Activated naive CD4-positive, alpha-beta T cell treated with anti-CD3 and anti-CD28 coated beads, Interleukin-2, amount 10 ng/mL, durations not matched to agents 7 days and 5 days (primary cell): ENCODE data around the gene MAPKAPK2.

Experiments used
- CTCF ChIA-PET: fragments of 350-600 bp; sonication (Branson Sonifier 250); formaldehyde crosslinking; loops from one replicate; lab custom pipeline; 2021; ENCODE audit warnings: antibody characterized with exemption; lab: Charles Lee
- DNase-seq: peaks from one replicate; pipeline ENCODE4 v3.0.0-alpha.2; 2020
- H3K27ac Mint-ChIP-seq: one replicate; pipeline ENCODE4 v1.8.0; 2021; ENCODE audit warnings: mild to moderate bottlenecking, moderate library complexity, mixed read lengths
- H3K27me3 Mint-ChIP-seq: one replicate; pipeline ENCODE4 v1.8.0; 2021; ENCODE audit warnings: mild to moderate bottlenecking, mixed read lengths
- H3K36me3 Mint-ChIP-seq: one replicate; pipeline ENCODE4 v1.8.0; 2021; ENCODE audit warnings: mixed read lengths
- H3K4me1 Mint-ChIP-seq: one replicate; pipeline ENCODE4 v1.8.0; 2021; ENCODE audit warnings: mixed read lengths
- H3K4me3 Mint-ChIP-seq: one replicate; pipeline ENCODE4 v1.8.0; 2021; ENCODE audit warnings: mild to moderate bottlenecking, moderate library complexity, mixed read lengths
- H3K9me3 Mint-ChIP-seq: one replicate; pipeline ENCODE4 v1.8.0; 2021; ENCODE audit warnings: mixed read lengths

The MAPKAPK2 gene

GRCh38 chr1:206729507-206729906 lies 44.8 kb downstream of the MAPKAPK2 start:
- no peak for DNase-seq
- Mint-ChIP-seq H3K9me3 (no peaks in the 10 kb centered on the region), H3K27me3 (no peaks in the 10 kb centered on the region), H3K27ac (no peak overlapping the region), H3K4me1 (peaks cover 27% of the 10 kb centered on the region), H3K36me3 (peaks cover 31% of the 10 kb centered on the region), H3K4me3 (no peak overlapping the region)
- CTCF ChIA-PET, result interaction anchor here (0.5 to 14.7 kb wide), 7 partner anchors 41 to 252 kb away, joined by 3 to 361 read pairs (median 3); no protein-coding TSS in a partner anchor

GRCh38 chr1:206732508-206732907 lies 47.8 kb downstream of the MAPKAPK2 start:
- Mint-ChIP-seq H3K27ac (no peak overlapping the region), H3K36me3 (peaks cover 42% of the 10 kb centered on the region), H3K9me3 (no peaks in the 10 kb centered on the region), H3K4me3 (no peak overlapping the region), H3K4me1 (peaks cover 40% of the 10 kb centered on the region), H3K27me3 (no peaks in the 10 kb centered on the region)
- CTCF ChIA-PET, result interaction anchor here (6.5 to 14.7 kb wide), 3 partner anchors 74 to 249 kb away, joined by 59 to 361 read pairs (median 233); no protein-coding TSS in a partner anchor
- DNase-seq, result no peak

- H3K9me3 Mint-ChIP-seq, result no peaks in the 10 kb centered on the region
- CTCF ChIA-PET, result interaction anchor here (2.4 to 14.7 kb wide), 7 partner anchors 27 to 249 kb away, joined by 13 to 361 read pairs (median 24); partner anchors contain the start of gene IL19
- H3K4me3 Mint-ChIP-seq, result no peak overlapping the region
- H3K27me3 Mint-ChIP-seq, result peaks cover 2% of the 10 kb centered on the region
- DNase-seq, result no peak
- H3K27ac Mint-ChIP-seq, result no peak overlapping the region
- H3K4me1 Mint-ChIP-seq, result peaks cover 45% of the 10 kb centered on the region
- peaks cover 42% of the 10 kb centered on the region for H3K36me3 Mint-ChIP-seq
These were observed 48.3 kb downstream of the MAPKAPK2 start for GRCh38 chr1:206732992-206733391.

GRCh38 chr1:206734499-206735142 lies 49.9 kb downstream of the MAPKAPK2 start:
- H3K27ac Mint-ChIP-seq, result peak overlapping the region; percentile 14
- H3K9me3 Mint-ChIP-seq, result no peaks in the 10 kb centered on the region
- no peak overlapping the region for H3K4me3 Mint-ChIP-seq

GRCh38 chr1:206735553-206736031 lies 50.9 kb downstream of the MAPKAPK2 start:
- peaks cover 41% of the 10 kb centered on the region for H3K36me3 Mint-ChIP-seq

More at GRCh38 chr1:206734499-206735142, 49.9 kb downstream of the MAPKAPK2 start:
- Mint-ChIP-seq H3K4me1 (peaks cover 61% of the 10 kb centered on the region), H3K36me3 (peaks cover 46% of the 10 kb centered on the region), H3K27me3 (peaks cover 8% of the 10 kb centered on the region)
- CTCF ChIA-PET, result interaction anchor here (0.6 to 14.7 kb wide), 42 partner anchors 9 to 247 kb away, joined by 3 to 361 read pairs (median 6); partner anchors contain the start of genes IL19 and IL20
- DNase-seq, result peak; percentile 87

GRCh38 chr1:206736878-206737728 lies 52.4 kb downstream of the MAPKAPK2 start:
- H3K36me3 Mint-ChIP-seq, result peaks cover 34% of the 10 kb centered on the region

More at GRCh38 chr1:206735553-206736031, 50.9 kb downstream of the MAPKAPK2 start:
- CTCF ChIA-PET, result interaction anchor here (0.9 to 14.7 kb wide), 31 partner anchors 8 to 246 kb away, joined by 3 to 361 read pairs (median 6); no protein-coding TSS in a partner anchor
- Mint-ChIP-seq H3K9me3 (no peaks in the 10 kb centered on the region), H3K27me3 (peaks cover 11% of the 10 kb centered on the region), H3K4me3 (no peak overlapping the region), H3K4me1 (peaks cover 66% of the 10 kb centered on the region), H3K27ac (no peak overlapping the region)
- no peak for DNase-seq

GRCh38 chr1:206737729-206738201 lies 53.1 kb downstream of the MAPKAPK2 start:
- no peaks in the 10 kb centered on the region for H3K9me3 Mint-ChIP-seq
- peaks cover 65% of the 10 kb centered on the region for H3K4me1 Mint-ChIP-seq
- H3K4me3 Mint-ChIP-seq, result no peak overlapping the region
- peaks cover 21% of the 10 kb centered on the region for H3K27me3 Mint-ChIP-seq
- peaks cover 30% of the 10 kb centered on the region for H3K36me3 Mint-ChIP-seq
- peak overlapping the region; percentile 77 for H3K27ac Mint-ChIP-seq
- DNase-seq, result peak; percentile 57
- CTCF ChIA-PET, result interaction anchor here (0.7 to 14.7 kb wide), 11 partner anchors 12 to 244 kb away, joined by 3 to 361 read pairs (median 8); no protein-coding TSS in a partner anchor

More at GRCh38 chr1:206736878-206737728, 52.4 kb downstream of the MAPKAPK2 start:
- Mint-ChIP-seq H3K9me3 (no peaks in the 10 kb centered on the region), H3K27me3 (peaks cover 16% of the 10 kb centered on the region), H3K4me3 (no peak overlapping the region), H3K4me1 (peaks cover 65% of the 10 kb centered on the region), H3K27ac (peak overlapping the region; percentile 77)
- DNase-seq, result peak; percentile 52
- CTCF ChIA-PET, result interaction anchor here (1.0 to 14.7 kb wide), 12 partner anchors 8 to 244 kb away, joined by 3 to 361 read pairs (median 8); no protein-coding TSS in a partner anchor

GRCh38 chr1:206738370-206739366 lies 54.0 kb downstream of the MAPKAPK2 start:
- no peak overlapping the region for H3K4me3 Mint-ChIP-seq
- CTCF ChIA-PET, result interaction anchor here (0.7 to 14.7 kb wide), 18 partner anchors 13 to 311 kb away, joined by 3 to 361 read pairs (median 6); no protein-coding TSS in a partner anchor

GRCh38 chr1:206739411-206740076 lies 54.8 kb downstream of the MAPKAPK2 start:
- peak; percentile 35 for DNase-seq
- CTCF ChIA-PET, result interaction anchor here (0.7 to 1.4 kb wide), 18 partner anchors 13 to 310 kb away, joined by 3 to 18 read pairs (median 4); no protein-coding TSS in a partner anchor
- no peaks in the 10 kb centered on the region for H3K9me3 Mint-ChIP-seq
- peaks cover 34% of the 10 kb centered on the region for H3K27me3 Mint-ChIP-seq
- no peak overlapping the region for H3K4me3 Mint-ChIP-seq
- H3K4me1 Mint-ChIP-seq, result peaks cover 65% of the 10 kb centered on the region
- H3K36me3 Mint-ChIP-seq, result peaks cover 18% of the 10 kb centered on the region
- H3K27ac Mint-ChIP-seq, result peak overlapping the region; percentile 83

More at GRCh38 chr1:206738370-206739366, 54.0 kb downstream of the MAPKAPK2 start:
- no peak overlapping the region for H3K27ac Mint-ChIP-seq
- H3K36me3 Mint-ChIP-seq, result peaks cover 22% of the 10 kb centered on the region
- no peaks in the 10 kb centered on the region for H3K9me3 Mint-ChIP-seq
- H3K27me3 Mint-ChIP-seq, result peaks cover 25% of the 10 kb centered on the region
- DNase-seq, result no peak
- peaks cover 63% of the 10 kb centered on the region for H3K4me1 Mint-ChIP-seq

- no peak for DNase-seq
- peaks cover 54% of the 10 kb centered on the region for H3K4me1 Mint-ChIP-seq
- no peak overlapping the region for H3K27ac Mint-ChIP-seq
- CTCF ChIA-PET, result interaction anchor here (0.9 to 2.0 kb wide), 3 partner anchors 66 to 171 kb away, joined by 5 to 8 read pairs (median 5); no protein-coding TSS in a partner anchor
- H3K27me3 Mint-ChIP-seq, result peaks cover 42% of the 10 kb centered on the region
- H3K9me3 Mint-ChIP-seq, result no peaks in the 10 kb centered on the region
- H3K36me3 Mint-ChIP-seq, result peaks cover 10% of the 10 kb centered on the region
- no peak overlapping the region for H3K4me3 Mint-ChIP-seq
These were observed 56.5 kb downstream of the MAPKAPK2 start for GRCh38 chr1:206741142-206741701.

GRCh38 chr1:206742719-206743383 lies 58.1 kb downstream of the MAPKAPK2 start:
- H3K9me3 Mint-ChIP-seq, result no peaks in the 10 kb centered on the region
- H3K4me1 Mint-ChIP-seq, result peaks cover 38% of the 10 kb centered on the region
- CTCF ChIA-PET, result interaction anchor here (0.7 to 1.8 kb wide), 5 partner anchors 8 to 169 kb away, joined by 3 to 4 read pairs (median 3); no protein-coding TSS in a partner anchor
- DNase-seq, result no peak
- peaks cover 48% of the 10 kb centered on the region for H3K27me3 Mint-ChIP-seq
- no peak overlapping the region for H3K4me3 Mint-ChIP-seq
- peaks cover 8% of the 10 kb centered on the region for H3K36me3 Mint-ChIP-seq
- no peak overlapping the region for H3K27ac Mint-ChIP-seq
